GM18861 (cell line): ENCODE data around the gene GTPBP3.
A peak's percentile ranks its signal among the peaks of the same experiment; 100 is the strongest.

Experiments
- ATAC-seq: cut with Tn5 transposase; IDR thresholded peaks from one replicate; pipeline ENCODE4 v1.9.1; 2021; ENCODE audit not compliant: unreplicated experiment

The GTPBP3 gene

DNA sequence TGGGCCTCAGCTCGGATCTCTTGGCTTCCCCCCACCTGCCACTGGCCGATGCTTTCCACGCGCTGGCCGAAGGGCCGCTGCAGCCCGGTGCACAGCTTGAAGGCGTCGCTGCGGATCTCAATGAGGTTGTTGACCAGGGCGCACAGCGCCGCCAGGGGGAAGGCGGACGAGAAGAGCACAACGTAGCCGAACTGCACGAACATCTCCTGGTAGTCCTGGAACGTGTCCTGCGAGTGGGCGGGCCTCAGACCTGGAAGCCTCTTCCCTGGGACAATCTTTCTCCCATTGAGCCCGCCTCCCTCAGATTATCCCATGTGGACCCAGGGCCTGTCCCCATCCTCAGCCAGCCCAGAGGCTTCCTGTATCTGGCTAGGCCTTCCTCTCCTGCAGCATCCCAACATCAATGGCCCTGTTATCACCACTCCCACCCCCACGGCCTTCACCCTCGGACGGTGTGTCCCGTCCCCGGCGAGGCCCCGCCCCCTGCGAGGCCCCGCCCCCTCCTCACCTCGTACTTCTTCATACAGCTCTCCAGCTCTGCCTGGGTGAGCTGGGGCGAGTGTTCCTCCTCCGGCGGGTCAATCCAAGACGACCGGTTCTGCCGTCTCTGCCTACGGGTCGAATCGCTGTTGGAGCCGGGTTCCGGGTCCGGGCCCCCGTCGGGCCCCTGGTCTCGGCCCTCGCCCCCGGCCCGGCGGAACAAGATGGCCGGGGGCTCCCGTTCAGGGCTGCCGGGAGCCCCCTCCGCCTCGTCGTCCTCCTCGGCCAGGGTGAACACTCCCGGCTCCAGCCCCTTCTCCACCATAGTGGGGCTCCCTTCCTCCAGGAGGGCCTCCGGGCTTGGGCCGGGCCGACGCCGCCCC, 9.5 kb upstream of the GTPBP3 start:
- ATAC-seq = no peak

DNA sequence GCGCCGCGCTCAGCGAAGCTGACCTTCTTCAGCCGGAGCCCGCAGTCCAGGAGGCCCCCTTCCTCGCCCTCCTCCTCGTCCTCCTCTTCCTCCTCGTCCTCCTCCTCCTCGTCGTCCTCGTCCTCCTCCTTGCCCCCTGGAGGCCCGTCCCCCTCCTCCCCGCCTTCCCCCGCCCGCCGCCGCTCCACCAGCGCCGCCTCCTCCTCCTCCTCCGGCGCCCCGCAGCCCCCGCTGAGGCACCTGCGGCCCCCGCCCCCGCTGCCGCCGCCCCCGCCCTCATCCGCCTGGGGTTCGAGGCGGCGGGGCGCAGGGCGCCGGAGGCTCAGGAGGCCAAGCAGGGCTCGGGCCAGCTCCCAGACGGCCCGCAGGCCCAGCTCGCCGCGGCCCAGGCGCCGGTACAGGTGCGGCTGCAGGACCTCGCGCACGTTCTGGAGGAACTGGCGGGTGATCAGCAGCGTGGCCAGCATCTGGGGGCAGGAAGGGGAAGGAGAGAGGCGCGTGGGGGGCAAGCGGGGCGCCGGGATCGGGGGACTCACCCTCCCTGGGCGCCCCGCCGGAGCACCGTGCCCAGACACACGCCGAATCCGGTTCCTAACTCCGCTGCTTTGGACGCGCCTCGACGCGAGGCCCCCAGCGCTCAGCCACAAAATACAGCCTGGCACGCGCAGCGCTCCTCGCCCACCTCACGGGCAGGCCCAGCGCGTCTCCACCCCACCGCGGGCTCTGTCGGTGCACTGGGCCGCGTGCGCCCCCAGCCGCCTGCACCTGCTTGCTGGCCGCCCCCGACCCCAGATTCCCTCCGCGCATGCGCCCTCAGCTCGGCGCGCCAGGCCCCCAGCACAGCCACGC, 8.6 kb upstream of the GTPBP3 start:
- no peak for ATAC-seq

GRCh38 chr19:17329366-17330261, 7.7 kb upstream of the GTPBP3 start:
- ATAC-seq = no peak

DNA sequence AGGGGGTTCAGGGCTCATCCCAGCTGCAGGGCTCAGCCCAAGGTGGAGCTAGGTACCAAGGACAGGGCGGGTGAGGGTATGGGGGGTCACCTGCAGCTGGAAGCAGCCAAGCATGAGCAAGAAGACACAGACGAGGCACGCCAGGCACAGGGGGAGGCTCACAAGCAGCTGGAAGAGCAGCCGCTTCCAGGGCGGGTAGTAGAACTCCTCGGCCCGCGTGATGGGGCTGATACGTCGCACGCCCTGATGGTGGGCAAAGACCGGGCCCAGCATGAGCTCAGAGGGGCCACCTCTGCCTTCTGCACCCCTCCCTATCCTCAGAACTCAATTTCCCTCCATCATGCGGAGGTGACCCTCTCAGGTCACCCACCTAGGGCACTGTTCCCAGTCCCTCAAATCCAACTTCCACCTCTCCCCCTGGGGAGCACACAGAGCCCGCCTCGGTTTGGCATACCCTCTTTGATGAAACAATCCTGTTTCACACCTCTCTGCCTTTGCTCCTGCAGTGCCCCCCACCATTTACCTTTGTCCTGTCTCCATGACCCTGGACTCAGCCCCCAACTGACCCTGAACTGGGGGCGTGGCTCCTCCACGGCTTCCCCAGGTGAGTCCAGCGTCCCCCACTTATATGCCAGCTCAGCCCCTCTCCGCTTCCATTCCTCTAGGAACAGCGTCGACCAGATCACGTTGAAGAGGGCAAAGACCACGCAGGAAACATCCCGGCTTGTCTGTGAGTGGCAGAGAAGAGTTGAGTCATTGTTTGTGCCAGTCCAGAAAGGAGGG, 6.9 kb upstream of the GTPBP3 start:
- ATAC-seq = no peak

DNA sequence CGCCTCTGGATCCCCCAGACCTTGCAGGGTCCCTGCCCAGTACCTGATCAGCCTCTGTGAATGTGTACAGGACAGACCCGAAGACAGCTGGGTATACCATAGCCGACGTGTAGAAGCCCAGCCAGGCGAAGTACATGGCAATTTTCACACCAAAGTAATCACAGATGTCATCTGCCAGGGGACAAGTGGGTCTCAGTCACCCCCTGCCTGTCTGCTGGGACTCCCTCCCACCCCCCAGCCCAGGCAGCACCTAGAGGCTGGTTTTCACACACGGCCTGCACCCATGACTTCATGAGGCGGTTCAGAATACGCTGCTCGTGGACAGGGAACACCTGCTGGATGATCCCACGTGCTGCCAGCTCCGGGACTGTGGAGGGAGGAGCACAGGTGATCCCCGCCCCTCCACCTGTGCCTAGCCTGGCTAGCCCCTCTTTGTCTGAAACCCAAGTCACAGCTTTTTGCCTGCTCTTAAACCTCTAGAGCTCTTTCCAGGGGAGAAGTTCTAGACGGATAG, 6.3 kb upstream of the GTPBP3 start:
- no peak for ATAC-seq

DNA sequence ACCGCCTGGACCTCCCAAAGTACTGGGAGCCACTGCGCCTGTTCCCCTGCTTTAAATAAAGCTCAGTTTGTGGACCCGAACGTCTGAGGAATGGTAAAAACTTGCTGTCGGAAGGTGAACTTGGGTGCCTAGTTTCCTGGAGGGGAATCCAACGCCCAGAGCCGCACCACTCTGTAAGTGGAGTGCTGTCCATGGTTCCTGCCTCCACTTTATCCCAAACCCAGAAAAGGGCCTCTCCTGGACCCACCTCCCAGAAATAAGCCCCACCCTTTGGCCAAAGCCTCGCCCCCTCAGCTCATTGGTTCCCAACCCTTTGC, 5.0 kb upstream of the GTPBP3 start:
- ATAC-seq = no peak

- ATAC-seq = no peak
These were observed 4.4 kb upstream of the GTPBP3 start for GRCh38 chr19:17332677-17333581.

DNA sequence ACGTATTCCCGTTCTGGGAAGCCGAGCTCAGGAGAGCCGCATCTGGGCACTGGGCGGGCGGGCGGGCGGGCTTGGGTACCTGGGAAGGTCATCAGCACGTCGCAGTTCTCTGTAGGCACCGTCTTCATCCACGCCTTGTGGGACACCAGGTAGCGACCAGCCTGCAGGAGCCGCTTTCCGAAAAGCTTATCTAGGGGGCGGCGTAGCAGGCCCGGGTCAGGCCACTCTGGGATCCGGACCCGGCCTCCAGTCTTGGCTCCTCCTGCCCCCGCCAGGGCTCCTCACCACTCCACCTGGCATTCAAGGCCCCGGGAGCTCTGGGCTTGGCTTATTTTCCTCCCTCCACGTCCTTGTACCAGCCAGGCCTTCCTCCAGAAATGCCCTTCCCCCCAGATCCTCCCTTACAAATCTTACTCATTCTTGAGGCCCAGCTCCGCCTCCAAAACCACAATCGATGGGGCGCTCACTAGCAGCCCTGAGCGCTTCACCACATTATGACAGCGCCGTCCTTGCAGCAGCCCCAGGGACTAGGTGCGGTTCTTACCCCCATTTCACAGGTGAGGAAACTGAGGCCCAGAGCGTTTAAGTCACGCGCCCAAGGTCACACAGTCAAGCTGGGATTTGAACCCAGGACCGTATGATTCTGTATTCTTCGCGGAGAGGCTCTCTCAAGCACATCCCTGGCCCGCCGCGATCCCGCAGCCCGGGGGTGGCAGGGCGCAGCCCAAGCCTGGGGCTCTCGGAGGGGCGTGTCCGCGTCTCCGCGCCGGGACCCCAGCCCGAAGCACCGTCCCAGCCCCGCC, 3.5 kb upstream of the GTPBP3 start:
- ATAC-seq = no peak

GRCh38 chr19:17334414-17335409, 2.6 kb upstream of the GTPBP3 start, which contains the start of gene ANO8:
ANO8 (minus strand) TSS chr19:17334855; CDS start chr19:17334670, 185 bp downstream.
- peak; percentile 32 for ATAC-seq

DNA sequence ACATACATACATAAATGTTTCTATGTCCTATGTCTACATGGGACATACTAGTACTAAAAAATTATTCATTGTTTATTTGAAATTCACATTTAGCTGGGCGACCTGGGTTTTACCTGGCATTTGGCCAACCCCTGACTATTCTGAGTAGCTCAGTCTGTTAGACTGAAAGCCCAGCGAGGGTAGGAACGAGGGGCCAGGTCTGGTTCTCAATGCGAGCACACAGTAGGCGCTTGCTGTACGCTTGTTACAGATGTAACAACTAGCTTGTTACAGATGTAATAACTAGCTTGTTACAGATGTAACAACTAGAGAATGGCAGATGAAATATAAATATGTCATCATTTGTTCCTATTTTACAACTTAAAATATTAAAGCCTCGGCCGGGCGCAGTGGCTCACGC, 1.8 kb upstream of the GTPBP3 start:
- no peak for ATAC-seq

- ATAC-seq = no peak
These were observed 501 bp downstream of the GTPBP3 start for GRCh38 chr19:17337675-17338432.

DNA sequence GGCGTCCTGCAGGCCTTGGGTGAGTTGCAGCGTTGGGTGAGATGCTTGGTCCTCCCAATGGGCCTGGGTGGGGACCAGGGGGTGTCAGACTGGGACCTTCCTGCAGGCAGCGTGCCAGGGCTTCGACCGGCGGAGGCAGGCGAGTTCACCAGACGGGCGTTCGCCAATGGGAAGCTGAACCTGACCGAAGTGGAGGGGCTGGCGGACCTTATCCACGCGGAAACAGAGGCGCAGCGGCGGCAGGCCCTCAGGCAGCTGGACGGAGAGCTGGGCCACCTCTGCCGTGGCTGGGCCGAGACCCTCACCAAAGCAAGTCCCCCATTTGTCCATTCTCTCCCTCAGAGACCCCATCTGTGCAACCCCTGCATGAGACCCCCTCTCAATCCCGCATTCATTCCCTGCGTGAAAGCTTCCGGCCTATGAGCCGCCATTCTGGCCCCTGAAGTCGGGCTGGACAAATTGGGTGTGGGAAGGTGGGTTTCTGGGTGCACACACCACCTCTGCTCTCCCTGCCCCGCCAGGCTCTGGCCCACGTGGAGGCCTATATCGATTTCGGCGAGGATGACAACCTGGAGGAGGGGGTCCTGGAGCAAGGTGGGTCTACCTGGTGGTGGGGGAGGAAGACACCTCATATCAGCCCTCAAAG, 1.2 kb downstream of the GTPBP3 start:
- no peak for ATAC-seq

DNA sequence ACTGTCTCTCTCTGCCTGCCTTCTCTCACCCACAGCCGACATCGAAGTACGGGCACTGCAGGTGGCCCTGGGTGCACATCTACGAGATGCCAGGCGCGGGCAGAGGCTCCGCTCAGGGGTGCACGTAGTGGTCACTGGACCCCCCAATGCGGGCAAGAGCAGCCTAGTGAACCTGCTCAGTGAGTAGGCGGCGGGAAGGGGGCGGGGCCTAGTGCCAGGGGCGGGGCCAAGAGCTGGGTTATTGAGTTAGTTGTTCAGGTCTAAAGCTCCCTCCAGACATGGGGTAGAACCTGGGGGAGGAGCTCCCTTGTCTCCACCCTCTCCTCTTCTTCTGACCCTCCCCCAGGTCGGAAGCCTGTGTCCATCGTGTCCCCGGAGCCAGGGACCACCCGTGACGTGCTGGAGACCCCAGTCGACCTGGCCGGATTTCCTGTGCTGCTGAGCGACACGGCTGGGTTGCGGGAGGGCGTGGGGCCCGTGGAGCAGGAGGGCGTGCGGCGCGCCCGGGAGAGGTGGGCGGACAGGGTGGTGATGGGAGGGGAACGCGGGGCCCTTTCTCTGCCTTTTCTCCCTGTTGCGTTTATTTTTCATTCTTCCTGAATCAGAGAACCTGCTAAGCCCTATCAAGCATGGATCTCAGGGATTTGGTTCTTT, 1.9 kb downstream of the GTPBP3 start:
- no peak for ATAC-seq

GRCh38 chr19:17340302-17340870, 3.0 kb downstream of the GTPBP3 start:
- no peak for ATAC-seq

DNA sequence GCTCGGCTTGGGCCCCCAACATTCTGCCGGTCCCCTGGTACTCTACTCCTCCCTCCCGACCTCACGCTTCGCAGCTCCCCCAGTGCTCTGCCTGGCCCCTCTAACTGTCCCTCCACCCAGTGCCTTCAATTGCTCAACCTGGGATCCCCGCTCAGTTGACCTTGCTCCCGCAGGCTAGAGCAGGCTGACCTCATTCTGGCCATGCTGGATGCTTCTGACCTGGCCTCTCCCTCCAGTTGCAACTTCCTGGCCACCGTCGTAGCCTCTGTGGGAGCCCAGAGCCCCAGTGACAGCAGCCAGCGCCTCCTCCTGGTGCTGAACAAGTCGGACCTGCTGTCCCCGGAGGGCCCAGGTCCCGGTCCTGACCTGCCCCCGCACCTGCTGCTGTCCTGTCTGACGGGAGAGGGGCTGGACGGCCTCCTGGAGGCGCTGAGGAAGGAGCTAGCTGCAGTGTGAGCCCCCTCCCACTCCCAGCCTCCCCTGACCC, 3.6 kb downstream of the GTPBP3 start:
- no peak for ATAC-seq
